ENCODE measurements around the gene CDC42EP4.

DNA sequence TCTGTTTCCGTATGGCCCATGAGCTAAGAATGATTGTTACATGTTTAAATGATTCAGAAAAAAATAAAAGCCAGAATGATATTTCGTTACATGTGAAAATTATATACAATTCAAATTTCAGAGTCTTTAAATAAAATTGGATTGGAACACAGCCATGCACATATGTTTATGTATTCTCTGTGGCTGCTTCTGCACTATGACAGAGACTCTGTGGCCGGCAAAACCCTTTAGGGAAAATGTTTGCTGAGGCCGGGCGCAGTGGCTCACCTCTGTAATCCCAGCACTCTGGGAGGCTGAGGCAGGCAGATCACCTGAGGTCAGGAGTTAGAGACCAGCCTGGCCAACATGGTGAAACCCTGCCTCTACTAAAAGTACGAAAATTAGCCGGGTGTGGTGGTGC lies 15.9 kb upstream of the CDC42EP4 start:
- TF ChIP-seq, protein P1, sequence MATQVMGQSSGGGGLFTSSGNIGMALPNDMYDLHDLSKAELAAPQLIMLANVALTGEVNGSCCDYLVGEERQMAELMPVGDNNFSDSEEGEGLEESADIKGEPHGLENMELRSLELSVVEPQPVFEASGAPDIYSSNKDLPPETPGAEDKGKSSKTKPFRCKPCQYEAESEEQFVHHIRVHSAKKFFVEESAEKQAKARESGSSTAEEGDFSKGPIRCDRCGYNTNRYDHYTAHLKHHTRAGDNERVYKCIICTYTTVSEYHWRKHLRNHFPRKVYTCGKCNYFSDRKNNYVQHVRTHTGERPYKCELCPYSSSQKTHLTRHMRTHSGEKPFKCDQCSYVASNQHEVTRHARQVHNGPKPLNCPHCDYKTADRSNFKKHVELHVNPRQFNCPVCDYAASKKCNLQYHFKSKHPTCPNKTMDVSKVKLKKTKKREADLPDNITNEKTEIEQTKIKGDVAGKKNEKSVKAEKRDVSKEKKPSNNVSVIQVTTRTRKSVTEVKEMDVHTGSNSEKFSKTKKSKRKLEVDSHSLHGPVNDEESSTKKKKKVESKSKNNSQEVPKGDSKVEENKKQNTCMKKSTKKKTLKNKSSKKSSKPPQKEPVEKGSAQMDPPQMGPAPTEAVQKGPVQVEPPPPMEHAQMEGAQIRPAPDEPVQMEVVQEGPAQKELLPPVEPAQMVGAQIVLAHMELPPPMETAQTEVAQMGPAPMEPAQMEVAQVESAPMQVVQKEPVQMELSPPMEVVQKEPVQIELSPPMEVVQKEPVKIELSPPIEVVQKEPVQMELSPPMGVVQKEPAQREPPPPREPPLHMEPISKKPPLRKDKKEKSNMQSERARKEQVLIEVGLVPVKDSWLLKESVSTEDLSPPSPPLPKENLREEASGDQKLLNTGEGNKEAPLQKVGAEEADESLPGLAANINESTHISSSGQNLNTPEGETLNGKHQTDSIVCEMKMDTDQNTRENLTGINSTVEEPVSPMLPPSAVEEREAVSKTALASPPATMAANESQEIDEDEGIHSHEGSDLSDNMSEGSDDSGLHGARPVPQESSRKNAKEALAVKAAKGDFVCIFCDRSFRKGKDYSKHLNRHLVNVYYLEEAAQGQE (IDR thresholded peaks at IDR 0.05; ENCODE audit: unreplicated experiment) = no peak
- TF ChIP-seq POLR2AphosphoS5 (IDR thresholded peaks at IDR 0.05; ENCODE audit: low read depth) (no peak), EZH2 (IDR thresholded peaks at IDR 0.05; ENCODE audit: low read depth, unreplicated experiment) (no peak), ZNF331 (CRISPR knock-in tag; IDR thresholded peaks at IDR 0.05; ENCODE audit: low read depth) (no peak), EZH2phosphoT487 (IDR thresholded peaks at IDR 0.05; ENCODE audit: unreplicated experiment) (no peak)
- TF ChIP-seq, protein P2, sequence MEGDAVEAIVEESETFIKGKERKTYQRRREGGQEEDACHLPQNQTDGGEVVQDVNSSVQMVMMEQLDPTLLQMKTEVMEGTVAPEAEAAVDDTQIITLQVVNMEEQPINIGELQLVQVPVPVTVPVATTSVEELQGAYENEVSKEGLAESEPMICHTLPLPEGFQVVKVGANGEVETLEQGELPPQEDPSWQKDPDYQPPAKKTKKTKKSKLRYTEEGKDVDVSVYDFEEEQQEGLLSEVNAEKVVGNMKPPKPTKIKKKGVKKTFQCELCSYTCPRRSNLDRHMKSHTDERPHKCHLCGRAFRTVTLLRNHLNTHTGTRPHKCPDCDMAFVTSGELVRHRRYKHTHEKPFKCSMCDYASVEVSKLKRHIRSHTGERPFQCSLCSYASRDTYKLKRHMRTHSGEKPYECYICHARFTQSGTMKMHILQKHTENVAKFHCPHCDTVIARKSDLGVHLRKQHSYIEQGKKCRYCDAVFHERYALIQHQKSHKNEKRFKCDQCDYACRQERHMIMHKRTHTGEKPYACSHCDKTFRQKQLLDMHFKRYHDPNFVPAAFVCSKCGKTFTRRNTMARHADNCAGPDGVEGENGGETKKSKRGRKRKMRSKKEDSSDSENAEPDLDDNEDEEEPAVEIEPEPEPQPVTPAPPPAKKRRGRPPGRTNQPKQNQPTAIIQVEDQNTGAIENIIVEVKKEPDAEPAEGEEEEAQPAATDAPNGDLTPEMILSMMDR (conservative IDR thresholded peaks at IDR 0.05; ENCODE audit: low read depth in 2 of 2) = no peak
